PFSK-1 (cell line): ENCODE measurements around the gene HPD.

Experiments
- POLR2AphosphoS5 ChIP-seq: IDR thresholded peaks from 2 replicates; pipeline ENCODE4 v1.6.1; 2012; ENCODE audit warnings: low read depth, mild to moderate bottlenecking, control low read depth, low read length, moderate library complexity
- REST ChIP-seq, 2 experiments: IDR thresholded peaks; 2 replicates each; pipeline versions ENCODE4 v1.6.1 to v1.8.0; 2011 to 2012; ENCODE audit warnings: low read depth in 2 of 2, low read length in 2 of 2, control low read depth in 1 of 2, inconsistent platforms in 1 of 2, mild to moderate bottlenecking in 1 of 2, moderate library complexity in 1 of 2; ENCODE audit not compliant: insufficient read depth in 1 of 2
- SIN3A ChIP-seq: IDR thresholded peaks from 2 replicates; pipeline ENCODE4 v1.6.1; 2012; ENCODE audit warnings: mild to moderate bottlenecking, low read length, moderate library complexity, borderline replicate concordance; ENCODE audit not compliant: insufficient read depth
- TAF1 ChIP-seq: IDR thresholded peaks from 2 replicates; pipeline ENCODE4 v1.6.1; 2012; ENCODE audit warnings: low read length, control low read depth, borderline replicate concordance; ENCODE audit not compliant: insufficient read depth

- TF ChIP-seq TAF1 (no peak), POLR2AphosphoS5 (no peak), REST (IDR thresholded peaks at IDR 0.05; ENCODE audit: insufficient read depth in 1 of 2, low read depth in 2 of 2, low read length in 2 of 2) (no peak), SIN3A (no peak)
These were observed 27.9 kb downstream of the HPD start for GRCh38 chr12:121830588-121831265.
